ENCODE data around the gene PTPRJ. TPM values are rescaled to one million over a fixed set of nuclear protein-coding genes. Genes with fewer than 3 reads are reported as not detected.
"Not testable (repeated sequence)": the region's sequence is repeated elsewhere in the genome, so short reads cannot be mapped to it uniquely, and the experiment has no call there.

PTPRJ gene
- total RNA-seq, 1 donor from 2014 or later: 18.9 TPM

DNA sequence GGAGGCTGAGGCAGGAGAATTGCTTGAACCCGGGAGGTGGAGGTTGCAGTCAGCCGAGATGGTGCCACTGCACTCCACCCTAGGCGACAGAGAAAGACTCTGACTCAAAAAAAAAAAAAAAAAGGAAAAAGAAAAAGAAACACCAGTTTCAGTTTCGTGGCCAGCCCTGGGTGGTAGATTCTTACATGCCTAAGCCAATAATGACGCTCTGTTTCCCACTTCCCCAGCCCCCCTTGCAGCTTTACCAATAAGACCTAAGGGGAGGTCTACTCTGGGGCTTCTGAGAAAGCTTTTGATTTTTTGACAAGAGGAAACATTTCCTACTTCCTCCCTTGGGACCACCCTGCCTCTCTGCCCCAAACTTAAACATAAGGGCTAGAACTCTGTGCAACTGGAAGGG, 30.0 kb upstream of the PTPRJ start:
- Mint-ChIP-seq H3K9me3 (ENCODE audit: low read depth) (no peaks in the 10 kb centered on the region), H3K27ac (no peak overlapping the region), H3K27me3 (no peaks in the 10 kb centered on the region), H3K36me3 (ENCODE audit: insufficient read depth) (no peaks in the 10 kb centered on the region), H3K4me3 (ENCODE audit: low read depth) (no peak overlapping the region), H3K4me1 (ENCODE audit: low read depth) (no peaks in the 10 kb centered on the region)
- no peak for DNase-seq (ENCODE audit: low spot score, unreplicated experiment)
- TF ChIP-seq, protein P1, sequence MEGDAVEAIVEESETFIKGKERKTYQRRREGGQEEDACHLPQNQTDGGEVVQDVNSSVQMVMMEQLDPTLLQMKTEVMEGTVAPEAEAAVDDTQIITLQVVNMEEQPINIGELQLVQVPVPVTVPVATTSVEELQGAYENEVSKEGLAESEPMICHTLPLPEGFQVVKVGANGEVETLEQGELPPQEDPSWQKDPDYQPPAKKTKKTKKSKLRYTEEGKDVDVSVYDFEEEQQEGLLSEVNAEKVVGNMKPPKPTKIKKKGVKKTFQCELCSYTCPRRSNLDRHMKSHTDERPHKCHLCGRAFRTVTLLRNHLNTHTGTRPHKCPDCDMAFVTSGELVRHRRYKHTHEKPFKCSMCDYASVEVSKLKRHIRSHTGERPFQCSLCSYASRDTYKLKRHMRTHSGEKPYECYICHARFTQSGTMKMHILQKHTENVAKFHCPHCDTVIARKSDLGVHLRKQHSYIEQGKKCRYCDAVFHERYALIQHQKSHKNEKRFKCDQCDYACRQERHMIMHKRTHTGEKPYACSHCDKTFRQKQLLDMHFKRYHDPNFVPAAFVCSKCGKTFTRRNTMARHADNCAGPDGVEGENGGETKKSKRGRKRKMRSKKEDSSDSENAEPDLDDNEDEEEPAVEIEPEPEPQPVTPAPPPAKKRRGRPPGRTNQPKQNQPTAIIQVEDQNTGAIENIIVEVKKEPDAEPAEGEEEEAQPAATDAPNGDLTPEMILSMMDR (IDR thresholded peaks at IDR 0.05; ENCODE audit: unreplicated experiment): no peak

DNA sequence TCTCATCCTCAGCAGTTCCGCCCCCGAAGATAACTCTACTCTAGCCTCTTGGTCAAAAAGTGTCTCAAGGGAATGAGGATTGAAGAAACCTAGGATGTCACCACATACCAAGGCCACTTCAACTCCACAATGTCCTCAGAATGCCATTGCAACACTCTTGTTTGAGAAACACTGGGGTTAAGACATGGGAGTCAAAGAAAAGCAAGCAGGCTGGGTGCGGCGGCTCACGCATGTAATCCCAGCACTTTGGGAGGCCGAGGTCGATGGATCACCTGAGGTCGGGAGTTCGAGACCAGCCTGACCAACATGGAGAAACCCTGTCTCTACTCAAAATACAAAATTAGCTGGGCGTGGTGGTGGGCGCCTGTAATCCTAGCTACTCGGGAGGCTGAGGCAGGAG, 28.9 kb upstream of the PTPRJ start:
- H3K27me3 Mint-ChIP-seq; H3K4me1 Mint-ChIP-seq (ENCODE audit: low read depth); DNase-seq (ENCODE audit: low spot score, unreplicated experiment); H3K4me3 Mint-ChIP-seq (ENCODE audit: low read depth); H3K36me3 Mint-ChIP-seq (ENCODE audit: insufficient read depth); H3K9me3 Mint-ChIP-seq (ENCODE audit: low read depth); H3K27ac Mint-ChIP-seq: not testable (repeated sequence)

DNA sequence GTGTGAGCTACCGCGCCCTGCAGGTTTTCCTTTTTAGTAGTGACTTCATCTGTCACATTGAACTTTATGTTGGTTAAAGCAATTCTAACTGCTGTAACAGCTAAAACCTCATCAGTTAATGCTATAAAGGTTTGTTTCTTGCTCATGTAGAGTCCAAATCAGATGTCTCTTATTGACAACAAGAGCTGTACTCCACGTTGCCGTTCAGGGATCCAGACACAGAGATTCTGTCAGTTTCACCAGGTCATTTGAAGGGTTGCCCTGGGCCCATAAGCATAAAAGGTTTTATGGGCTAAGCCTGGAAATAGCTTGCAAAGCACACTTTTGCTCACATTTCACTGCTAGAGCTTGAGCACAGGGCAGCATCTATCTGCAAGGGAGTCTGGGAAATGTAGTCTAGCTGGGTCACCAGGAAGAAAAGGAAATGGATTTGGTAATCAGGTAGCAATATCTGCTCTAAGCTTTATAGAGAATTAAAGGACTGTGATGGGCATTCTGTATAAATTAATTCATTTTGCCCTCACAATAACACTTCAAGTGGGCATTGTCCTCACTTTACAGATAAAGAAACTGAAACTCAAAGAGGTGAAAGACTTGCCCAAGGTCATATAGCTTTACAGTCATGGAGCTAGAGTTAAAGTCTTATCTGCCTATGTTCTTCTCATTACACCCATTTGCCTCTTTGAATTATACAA, 25.2 kb upstream of the PTPRJ start:
- Mint-ChIP-seq H3K4me3 (ENCODE audit: low read depth) (no peak overlapping the region), H3K36me3 (ENCODE audit: insufficient read depth) (no peaks in the 10 kb centered on the region), H3K9me3 (ENCODE audit: low read depth) (no peaks in the 10 kb centered on the region), H3K27me3 (no peaks in the 10 kb centered on the region), H3K4me1 (ENCODE audit: low read depth) (no peaks in the 10 kb centered on the region), H3K27ac (no peak overlapping the region)
- DNase-seq (ENCODE audit: low spot score, unreplicated experiment): no peak
- TF ChIP-seq, protein P1 (IDR thresholded peaks at IDR 0.05; ENCODE audit: unreplicated experiment): no peak

DNA sequence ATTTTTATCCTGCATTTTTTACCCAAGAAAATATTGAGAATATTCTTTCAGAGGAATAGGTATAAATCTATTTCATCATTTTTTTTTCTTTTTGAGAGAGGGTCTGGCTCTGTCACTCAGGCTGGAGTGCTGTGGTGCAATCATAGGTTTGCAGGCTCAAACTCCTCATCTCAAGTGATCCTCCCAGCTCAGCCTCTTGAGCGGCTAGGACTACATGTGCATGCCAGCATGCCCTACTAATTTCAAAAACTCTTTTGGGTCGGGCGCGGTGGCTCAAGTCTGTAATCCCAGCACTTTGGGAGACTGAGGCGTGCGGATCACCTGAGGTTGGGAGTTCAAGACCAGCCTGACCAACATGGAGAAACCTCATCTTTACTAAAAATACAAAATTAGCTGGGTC, 20.3 kb upstream of the PTPRJ start:
- Mint-ChIP-seq H3K4me3 (ENCODE audit: low read depth) (no peak overlapping the region), H3K4me1 (ENCODE audit: low read depth) (no peaks in the 10 kb centered on the region), H3K27ac (no peak overlapping the region), H3K36me3 (ENCODE audit: insufficient read depth) (no peaks in the 10 kb centered on the region), H3K9me3 (ENCODE audit: low read depth) (no peaks in the 10 kb centered on the region), H3K27me3 (no peaks in the 10 kb centered on the region)
- TF ChIP-seq, protein P1 (IDR thresholded peaks at IDR 0.05; ENCODE audit: unreplicated experiment): no peak
- no peak for DNase-seq (ENCODE audit: low spot score, unreplicated experiment)

DNA sequence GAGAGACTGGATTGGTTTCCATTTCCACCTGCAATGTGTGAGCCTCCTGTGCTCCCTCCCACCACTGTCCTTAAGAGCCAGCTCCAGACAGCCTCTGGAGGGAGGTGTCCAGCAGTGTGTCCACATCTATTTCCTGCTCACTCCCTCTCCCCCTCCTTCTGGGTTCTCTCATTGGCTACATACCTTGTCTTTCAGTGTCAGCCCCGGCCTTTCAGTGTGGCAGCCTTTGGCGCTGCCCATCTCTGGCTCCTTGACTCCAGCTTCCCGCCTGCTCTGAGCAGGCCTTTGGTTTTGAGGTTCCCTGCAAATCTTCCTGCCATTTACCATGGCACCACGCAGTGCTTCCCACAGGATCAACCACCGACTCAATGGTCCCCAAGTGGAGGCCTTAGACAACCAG, 19.0 kb upstream of the PTPRJ start:
- Mint-ChIP-seq H3K4me3 (ENCODE audit: low read depth) (no peak overlapping the region), H3K27ac (no peak overlapping the region), H3K36me3 (ENCODE audit: insufficient read depth) (no peaks in the 10 kb centered on the region), H3K4me1 (ENCODE audit: low read depth) (no peaks in the 10 kb centered on the region), H3K27me3 (no peaks in the 10 kb centered on the region), H3K9me3 (ENCODE audit: low read depth) (no peaks in the 10 kb centered on the region)
- TF ChIP-seq, protein P1 (IDR thresholded peaks at IDR 0.05; ENCODE audit: unreplicated experiment): no peak
- DNase-seq (ENCODE audit: low spot score, unreplicated experiment): no peak

DNA sequence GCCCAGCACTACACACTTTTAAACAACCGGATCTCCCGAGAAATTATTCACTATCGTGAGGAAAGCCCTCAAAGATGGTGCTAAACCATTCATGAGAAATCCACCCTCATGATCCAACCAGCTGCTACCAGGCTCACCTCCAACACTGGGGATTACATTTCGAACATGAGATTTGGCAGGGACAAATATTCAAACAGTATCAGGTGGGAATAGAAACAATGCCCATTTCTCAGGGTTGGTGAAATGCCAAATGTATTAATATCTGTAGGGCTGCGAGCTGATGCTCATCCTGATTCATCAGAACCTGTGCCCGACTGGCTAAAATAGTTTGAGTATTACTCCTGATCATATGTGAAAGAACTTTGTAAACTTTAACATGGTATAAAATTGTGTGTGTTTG, 15.8 kb upstream of the PTPRJ start:
- Mint-ChIP-seq H3K9me3 (ENCODE audit: low read depth) (no peaks in the 10 kb centered on the region), H3K36me3 (ENCODE audit: insufficient read depth) (no peaks in the 10 kb centered on the region), H3K27ac (no peak overlapping the region), H3K4me1 (ENCODE audit: low read depth) (no peaks in the 10 kb centered on the region), H3K27me3 (no peaks in the 10 kb centered on the region), H3K4me3 (ENCODE audit: low read depth) (no peak overlapping the region)
- no peak for DNase-seq (ENCODE audit: low spot score, unreplicated experiment)
- TF ChIP-seq, protein P1 (IDR thresholded peaks at IDR 0.05; ENCODE audit: unreplicated experiment): no peak
